NCI-H187 treated with DMSO at 0.1 percent for 48 hours (cell line): ENCODE data around the gene FBXL19.

ENCODE experiments used
- DNase-seq: peaks from one replicate; lab custom pipeline; 2025; lab: John Stamatoyannopoulos, UW

Gene FBXL19

GRCh38 chr16:30964574-30965226, 41.3 kb downstream of the FBXL19 start:
- DNase-seq, result no peak

DNA sequence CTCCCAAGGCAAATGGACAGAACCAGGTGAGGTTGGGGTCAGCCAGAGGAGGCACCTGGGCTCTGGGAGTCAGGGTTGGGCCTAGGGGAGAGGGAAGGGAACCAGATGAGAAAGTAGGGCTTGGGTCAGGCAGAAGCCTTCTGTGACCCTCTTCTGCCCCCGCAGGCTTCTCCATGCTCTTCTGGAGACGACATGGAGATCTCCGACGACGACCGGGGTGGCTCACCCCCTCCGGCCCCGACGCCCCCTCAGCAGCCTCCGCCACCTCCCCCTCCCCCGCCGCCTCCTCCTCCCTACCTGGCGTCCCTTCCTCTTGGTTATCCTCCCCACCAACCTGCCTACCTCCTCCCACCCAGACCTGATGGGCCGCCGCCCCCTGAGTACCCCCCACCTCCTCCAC, 42.1 kb downstream of the FBXL19 start:
- DNase-seq, result no peak

DNA sequence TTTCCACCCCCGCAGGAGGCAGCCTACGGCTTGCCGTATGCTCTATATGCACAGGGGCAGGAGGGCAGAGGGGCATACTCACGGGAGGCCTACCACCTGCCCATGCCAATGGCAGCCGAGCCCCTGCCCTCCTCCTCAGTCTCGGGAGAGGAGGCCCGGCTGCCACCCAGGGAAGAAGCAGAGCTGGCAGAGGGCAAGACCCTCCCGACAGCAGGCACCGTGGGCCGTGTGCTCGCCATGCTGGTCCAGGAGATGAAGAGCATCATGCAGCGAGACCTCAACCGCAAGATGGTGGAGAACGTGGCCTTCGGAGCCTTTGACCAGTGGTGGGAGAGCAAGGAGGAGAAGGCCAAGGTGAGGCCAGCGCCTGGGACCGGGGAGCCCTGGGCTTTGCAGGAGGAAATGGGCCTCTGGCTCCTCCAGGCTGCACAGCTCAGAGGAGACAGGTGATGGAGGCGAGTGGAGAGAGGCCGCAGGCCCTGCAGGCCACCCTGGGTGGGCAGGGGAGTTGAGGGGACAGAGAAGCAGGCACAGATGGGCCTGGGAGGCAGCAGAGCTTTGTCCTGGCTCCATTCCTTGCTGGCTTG, 42.8 kb downstream of the FBXL19 start:
- no peak for DNase-seq

DNA sequence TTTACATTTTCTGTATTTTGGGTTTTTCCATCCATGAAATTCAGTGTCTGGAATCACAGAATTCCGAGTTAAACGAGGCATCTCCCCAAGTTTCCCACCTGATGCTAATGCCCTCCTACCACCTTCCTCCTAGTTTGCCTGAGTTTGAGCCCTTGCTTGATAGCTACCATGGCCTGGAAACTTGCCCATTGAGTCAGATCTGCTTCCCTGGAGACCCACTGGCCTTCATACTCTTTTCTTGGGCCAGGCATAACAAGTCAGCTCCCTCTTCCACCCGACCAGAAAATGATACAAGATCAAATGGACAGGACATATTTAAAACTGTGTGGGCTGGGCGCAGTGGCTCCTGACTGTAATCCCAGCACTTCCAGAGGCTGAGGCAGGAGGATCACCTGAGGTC, 44.4 kb downstream of the FBXL19 start:
- DNase-seq, result no peak

DNA sequence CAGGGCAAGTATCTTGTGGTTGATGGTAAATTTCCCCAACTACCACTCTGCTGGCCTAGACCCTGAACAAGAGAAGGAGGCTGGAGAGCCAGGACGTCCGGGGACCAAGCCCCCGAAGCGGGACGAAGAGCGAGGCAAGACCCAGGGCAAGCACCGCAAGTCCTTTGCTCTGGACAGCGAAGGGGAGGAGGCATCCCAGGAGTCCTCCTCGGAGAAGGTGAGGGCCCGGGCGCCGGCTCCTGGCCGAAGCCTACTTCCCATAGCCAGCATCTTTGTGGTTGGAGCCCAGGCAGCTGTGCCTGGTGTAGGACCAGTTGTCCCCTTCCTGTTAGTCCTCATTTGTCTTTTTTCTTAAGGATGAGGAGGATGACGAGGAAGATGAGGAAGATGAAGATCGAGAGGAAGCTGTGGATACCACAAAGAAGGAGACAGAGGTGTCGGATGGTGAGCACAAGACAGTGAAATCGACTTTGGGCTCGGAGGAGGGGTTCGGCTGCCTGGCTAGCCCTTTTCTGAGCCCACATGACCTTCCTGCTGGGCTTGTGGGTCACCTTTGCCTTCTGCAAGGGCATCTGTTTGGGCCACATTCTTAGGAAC, 46.0 kb downstream of the FBXL19 start:
- no peak for DNase-seq

GRCh38 chr16:30971298-30971697, 47.9 kb downstream of the FBXL19 start:
- DNase-seq, result no peak

DNA sequence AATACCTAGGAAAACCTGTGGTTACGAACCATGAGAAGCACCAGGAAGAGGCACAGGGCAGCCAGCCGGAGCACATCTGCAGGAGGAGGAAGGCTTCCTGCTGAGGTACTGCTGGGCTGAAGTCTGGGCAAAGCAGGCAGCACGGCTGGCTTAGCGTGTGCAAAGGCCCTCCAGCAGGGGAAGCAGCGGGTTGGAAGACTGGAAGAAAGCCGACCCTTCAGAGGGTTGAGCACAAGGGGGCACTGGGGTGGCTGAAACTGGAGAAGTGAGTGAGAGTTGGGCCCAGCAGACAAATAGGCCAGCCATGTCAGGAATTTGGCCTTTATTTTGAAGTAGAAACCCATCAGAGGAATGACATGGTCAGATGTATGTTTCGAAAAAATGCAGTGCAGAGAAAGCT, 49.5 kb downstream of the FBXL19 start:
- no peak for DNase-seq

DNA sequence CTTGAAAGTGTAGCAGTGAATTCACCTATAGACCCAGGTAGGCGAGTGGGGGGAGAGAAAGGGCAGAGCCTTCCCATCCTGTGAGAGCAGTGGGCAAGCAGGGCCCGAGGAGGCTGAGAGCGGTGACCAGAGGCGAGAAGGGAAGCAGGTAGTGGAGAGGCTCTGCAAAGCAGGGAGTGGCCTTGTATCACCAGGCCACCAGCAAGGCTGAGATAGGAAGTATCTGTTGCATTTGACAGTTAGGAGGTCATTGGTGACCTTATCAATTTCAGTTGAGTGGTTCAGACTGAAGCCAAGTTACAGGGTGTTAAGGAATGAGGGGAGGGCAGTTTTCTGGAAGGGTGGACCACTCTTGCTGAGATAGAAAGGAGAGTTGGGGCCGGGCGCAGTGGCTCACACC, 51.0 kb downstream of the FBXL19 start:
- DNase-seq, result no peak

DNA sequence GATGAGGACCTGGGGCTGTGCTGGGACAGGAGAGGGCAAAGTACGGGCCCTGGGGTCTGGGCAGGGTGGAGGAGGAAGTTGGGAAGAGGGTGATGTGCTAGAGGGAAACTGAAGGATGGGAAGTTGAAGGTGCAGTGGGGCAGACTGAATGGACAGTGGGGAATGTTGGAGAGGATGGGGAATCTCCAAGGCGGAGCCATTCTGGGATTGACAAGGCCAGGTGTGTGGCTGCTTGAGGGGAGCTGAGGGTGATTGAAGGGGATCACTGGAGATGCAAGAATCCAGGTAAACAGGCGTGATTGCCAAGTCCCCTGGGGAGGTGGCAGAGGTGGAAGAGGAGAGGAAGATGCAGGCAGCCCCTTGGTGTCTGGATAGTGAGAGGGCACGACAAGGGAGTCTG, 53.1 kb downstream of the FBXL19 start:
- DNase-seq, result no peak

- no peak for DNase-seq
Measured at GRCh38 chr16:30977502-30977901, 54.1 kb downstream of the FBXL19 start.

- no peak for DNase-seq
Measured at GRCh38 chr16:30979170-30980022, 56.0 kb downstream of the FBXL19 start.

- DNase-seq, result no peak
Measured at GRCh38 chr16:30980023-30980371, 56.6 kb downstream of the FBXL19 start.

GRCh38 chr16:30980434-30980833, 57.1 kb downstream of the FBXL19 start:
- DNase-seq, result no peak

DNA sequence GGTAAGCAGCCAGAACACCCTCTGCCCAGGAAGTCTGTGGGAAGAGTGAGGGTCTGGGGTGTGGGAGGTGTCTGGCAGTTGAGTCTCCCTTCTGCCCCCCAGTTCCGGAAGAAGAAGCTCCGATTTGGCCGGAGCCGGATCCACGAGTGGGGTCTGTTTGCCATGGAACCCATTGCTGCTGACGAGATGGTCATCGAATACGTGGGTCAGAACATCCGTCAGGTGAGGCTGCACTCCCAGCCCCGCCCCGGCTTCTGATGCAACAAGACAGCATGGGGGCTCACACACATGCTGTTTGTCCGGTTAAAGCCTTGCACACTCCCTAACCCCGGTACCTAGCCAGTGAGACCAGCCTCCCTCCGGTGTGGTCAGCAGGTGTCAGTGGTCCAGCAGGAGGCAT, 57.6 kb downstream of the FBXL19 start:
- no peak for DNase-seq

GRCh38 chr16:30982548-30983288, 59.3 kb downstream of the FBXL19 start:
- DNase-seq, result no peak

DNA sequence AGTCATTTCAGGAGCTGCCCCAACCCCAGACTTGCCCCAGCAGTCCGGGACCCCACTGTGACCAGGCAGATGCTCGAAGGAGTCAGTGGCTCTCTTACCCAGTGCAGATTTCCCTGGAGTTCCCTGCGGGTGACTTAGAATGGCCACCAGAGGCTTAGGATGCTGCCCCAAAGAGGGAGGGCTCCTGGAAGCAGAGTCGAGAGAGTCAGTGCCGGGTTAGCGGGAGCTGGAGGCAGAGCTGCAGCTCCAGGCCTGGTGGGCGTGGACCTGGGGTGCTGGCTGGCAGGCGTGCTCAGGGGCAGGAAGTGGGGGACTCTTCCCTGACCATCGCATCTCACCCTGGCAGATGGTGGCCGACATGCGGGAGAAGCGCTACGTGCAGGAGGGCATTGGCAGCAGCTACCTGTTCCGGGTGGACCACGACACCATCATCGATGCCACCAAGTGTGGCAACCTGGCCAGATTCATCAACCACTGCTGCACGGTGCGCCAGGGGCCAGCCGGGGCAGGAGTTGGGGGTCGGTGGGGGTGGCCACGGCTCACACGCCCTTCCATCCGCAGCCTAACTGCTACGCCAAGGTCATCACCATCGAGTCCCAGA, 60.0 kb downstream of the FBXL19 start:
- no peak for DNase-seq

GRCh38 chr16:30983898-30984610, 60.7 kb downstream of the FBXL19 start:
- no peak for DNase-seq

GRCh38 chr16:30984669-30985400, 61.5 kb downstream of the FBXL19 start, which contains the start of gene HSD3B7:
Gene HSD3B7 (plus strand): TSS chr16:30985207. CDS start chr16:30985659, 452 bp downstream.
- no peak for DNase-seq

DNA sequence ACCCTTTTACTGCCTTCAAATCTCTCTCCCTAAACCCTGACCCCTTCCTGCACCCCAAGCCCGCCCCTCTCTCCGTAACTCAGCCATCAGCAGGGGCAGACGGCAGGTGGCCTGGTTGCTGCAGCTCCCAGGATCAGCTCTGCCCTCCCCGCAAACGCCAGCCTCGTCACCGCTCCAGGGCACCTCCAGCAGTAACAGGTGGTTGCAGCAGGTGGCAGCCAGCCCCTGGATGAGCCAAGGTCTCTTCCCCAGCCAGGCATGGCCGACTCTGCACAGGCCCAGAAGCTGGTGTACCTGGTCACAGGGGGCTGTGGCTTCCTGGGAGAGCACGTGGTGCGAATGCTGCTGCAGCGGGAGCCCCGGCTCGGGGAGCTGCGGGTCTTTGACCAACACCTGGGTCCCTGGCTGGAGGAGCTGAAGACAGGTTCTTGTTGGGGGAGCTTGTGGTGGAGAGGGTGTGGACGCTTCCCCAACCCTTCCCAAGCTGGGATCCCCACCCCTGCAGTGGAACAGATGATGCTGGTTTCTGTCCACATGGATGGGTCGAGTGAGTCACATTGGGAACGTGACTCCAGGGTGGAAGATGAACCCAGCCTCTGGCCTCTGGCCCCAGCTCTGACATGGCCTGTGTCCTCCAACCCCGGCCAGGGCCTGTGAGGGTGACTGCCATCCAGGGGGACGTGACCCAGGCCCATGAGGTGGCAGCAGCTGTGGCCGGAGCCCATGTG, 62.2 kb downstream of the FBXL19 start:
- DNase-seq, result no peak
